Testis (tissue), 2 donors: Measurements from ENCODE around the gene C17orf113.

Source experiments
- POLR2A ChIP-seq: fragments of 450-650 bp; IDR thresholded peaks from one replicate; pipeline ENCODE4 v1.6.1; 2017; ENCODE audit warnings: antibody characterized with exemption, mild to moderate bottlenecking, moderate library complexity
- TF ChIP-seq, protein P1 (sequence below), 3 experiments: fragments of 450-650 bp in 2 of 3; fragments of 200-600 bp in 1 of 3; sonication (generic) in 1 of 3; IDR thresholded peaks; one replicate each; pipeline ENCODE4 v1.5.1; 2016 to 2019; ENCODE audit warnings: antibody characterized with exemption in 3 of 3, mild to moderate bottlenecking in 2 of 3, moderate library complexity in 1 of 3

DNA sequence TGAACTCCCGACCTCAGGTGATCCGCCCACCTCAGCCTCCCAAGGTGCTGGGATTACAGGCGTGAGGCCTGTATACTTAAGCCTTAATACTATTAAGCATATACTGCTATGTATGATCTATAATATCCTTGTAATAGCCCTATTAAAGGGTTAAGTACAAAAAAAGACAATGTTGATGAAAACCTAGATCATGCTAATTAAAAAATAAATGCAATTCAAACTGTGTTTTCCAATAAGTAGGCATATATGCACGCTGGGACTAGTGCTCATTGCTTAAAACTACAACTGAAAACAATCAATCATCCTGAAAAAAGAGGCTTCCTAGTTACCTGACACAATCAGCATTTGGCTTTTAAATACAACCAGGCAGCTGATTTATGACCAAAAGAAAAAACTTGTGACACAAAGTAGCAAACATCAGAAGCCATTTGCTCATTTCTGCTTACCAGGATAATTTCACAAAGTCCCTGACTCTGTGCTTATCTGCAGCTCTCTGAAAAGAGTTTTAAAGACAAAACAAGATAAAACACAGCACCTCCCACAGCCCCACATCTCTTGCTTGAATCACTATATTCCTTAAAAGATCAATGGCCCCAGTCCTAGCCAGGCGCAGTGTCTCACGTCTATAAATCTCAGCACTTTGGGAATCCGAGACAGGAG lies 36.8 kb upstream of the C17orf113 start:
- TF ChIP-seq, protein P1, sequence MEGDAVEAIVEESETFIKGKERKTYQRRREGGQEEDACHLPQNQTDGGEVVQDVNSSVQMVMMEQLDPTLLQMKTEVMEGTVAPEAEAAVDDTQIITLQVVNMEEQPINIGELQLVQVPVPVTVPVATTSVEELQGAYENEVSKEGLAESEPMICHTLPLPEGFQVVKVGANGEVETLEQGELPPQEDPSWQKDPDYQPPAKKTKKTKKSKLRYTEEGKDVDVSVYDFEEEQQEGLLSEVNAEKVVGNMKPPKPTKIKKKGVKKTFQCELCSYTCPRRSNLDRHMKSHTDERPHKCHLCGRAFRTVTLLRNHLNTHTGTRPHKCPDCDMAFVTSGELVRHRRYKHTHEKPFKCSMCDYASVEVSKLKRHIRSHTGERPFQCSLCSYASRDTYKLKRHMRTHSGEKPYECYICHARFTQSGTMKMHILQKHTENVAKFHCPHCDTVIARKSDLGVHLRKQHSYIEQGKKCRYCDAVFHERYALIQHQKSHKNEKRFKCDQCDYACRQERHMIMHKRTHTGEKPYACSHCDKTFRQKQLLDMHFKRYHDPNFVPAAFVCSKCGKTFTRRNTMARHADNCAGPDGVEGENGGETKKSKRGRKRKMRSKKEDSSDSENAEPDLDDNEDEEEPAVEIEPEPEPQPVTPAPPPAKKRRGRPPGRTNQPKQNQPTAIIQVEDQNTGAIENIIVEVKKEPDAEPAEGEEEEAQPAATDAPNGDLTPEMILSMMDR (IDR thresholded peaks at IDR 0.05), result no peak
- no peak for TF ChIP-seq POLR2A
